ENCODE data around the gene DVL1. TPM values are rescaled to one million over a fixed set of nuclear protein-coding genes. Genes with fewer than 3 reads are reported as not detected.

DVL1 gene
- total RNA-seq, 1 experiment from 2014 or later: 71.0 TPM

DNA sequence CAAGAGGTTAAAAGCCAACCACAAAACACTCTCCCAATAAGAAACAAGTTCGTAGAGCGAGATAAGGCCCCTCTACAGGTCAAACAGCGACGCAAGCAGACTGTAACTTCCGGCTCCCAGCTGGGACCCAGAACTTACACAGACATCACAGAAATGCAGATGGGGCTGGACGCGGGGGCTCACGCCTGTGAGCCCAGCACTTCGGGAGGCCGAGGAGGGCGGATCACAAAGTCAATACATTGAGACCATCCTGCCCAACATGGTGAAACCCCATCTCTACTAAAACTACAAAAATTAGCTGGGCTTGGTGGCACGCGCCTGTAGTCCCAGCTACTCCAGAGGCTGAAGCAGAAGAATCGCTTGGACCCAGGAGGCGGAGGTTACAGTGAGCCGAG is 38.9 kb upstream of the DVL1 start:
- Histone ChIP-seq H3K4me1 (ENCODE audit: insufficient read depth, low read length) (no peaks in the 10 kb centered on the region), H3K27ac (ENCODE audit: insufficient read length, low read depth, low read length) (no peak overlapping the region), H2BK12ac (ENCODE audit: insufficient read length, low read depth, low read length) (no peak overlapping the region), H3K18ac (ENCODE audit: insufficient read length, low read depth, low read length) (no peak overlapping the region), H2BK15ac (ENCODE audit: low read depth, low read length) (no peak overlapping the region), H4K91ac (ENCODE audit: insufficient read length, low read depth, low read length) (no peak overlapping the region), H3K23me2 (ENCODE audit: insufficient read length, low read depth, low read length, poor library complexity, severe bottlenecking) (no peaks in the 10 kb centered on the region), H4K8ac (replicated peaks; ENCODE audit: insufficient read length, low read depth, low read length) (no peak overlapping the region), H3K14ac (ENCODE audit: insufficient read depth, low read length) (no peak overlapping the region), H4K20me1 (ENCODE audit: control insufficient read depth, insufficient read depth, insufficient read length) (no peaks in the 10 kb centered on the region), H3T11ph (ENCODE audit: low read length) (no peak overlapping the region), H2AK5ac (ENCODE audit: insufficient read length, low read length) (no peak overlapping the region), H3K9ac (ENCODE audit: extremely low read depth, insufficient read length, low read length) (no peak overlapping the region), H3K9me3 (ENCODE audit: control insufficient read depth, low read depth, low read length) (no peaks in the 10 kb centered on the region), H3K56ac (ENCODE audit: insufficient read length, low read depth, low read length) (no peak overlapping the region), H4K5ac (ENCODE audit: insufficient read length, low read depth, low read length) (no peak overlapping the region), H2AFZ (ENCODE audit: low read length) (no peak overlapping the region), H3K27me3 (ENCODE audit: insufficient read depth, low read length) (no peaks in the 10 kb centered on the region), H3K4ac (ENCODE audit: low read depth, low read length) (no peak overlapping the region), H2BK120ac (ENCODE audit: low read depth, low read length, poor library complexity, severe bottlenecking) (no peak overlapping the region), H3K79me1 (ENCODE audit: insufficient read depth, low read depth, low read length, poor library complexity, severe bottlenecking) (no peaks in the 10 kb centered on the region), H3K79me2 (ENCODE audit: insufficient read depth, low read length) (no peaks in the 10 kb centered on the region), H2BK5ac (ENCODE audit: insufficient read length, low read length) (no peak overlapping the region), H3K4me2 (ENCODE audit: insufficient read depth, insufficient read length, low read length) (no peak overlapping the region), H2BK20ac (ENCODE audit: low read depth, low read length, poor library complexity, severe bottlenecking) (no peak overlapping the region), H3K23ac (ENCODE audit: insufficient read length, low read depth, low read length) (no peak overlapping the region)
- Mint-ChIP-seq H3K36me3 (ENCODE audit: insufficient read depth in 1 of 3, low read depth in 3 of 3) (peaks cover 57 to 89% (median 72%) of the 10 kb centered on the region in 3 experiments; a peak in 6 of 7 replicates), H3K4me3 (no peak overlapping the region), H3K27ac (no peak overlapping the region), H3K27me3 (ENCODE audit: low read depth) (no peaks in the 10 kb centered on the region), H3K9me3 (no peaks in the 10 kb centered on the region), H3K4me1 (no peaks in the 10 kb centered on the region)
- DNase-seq: no peak
- TF ChIP-seq, protein P1, sequence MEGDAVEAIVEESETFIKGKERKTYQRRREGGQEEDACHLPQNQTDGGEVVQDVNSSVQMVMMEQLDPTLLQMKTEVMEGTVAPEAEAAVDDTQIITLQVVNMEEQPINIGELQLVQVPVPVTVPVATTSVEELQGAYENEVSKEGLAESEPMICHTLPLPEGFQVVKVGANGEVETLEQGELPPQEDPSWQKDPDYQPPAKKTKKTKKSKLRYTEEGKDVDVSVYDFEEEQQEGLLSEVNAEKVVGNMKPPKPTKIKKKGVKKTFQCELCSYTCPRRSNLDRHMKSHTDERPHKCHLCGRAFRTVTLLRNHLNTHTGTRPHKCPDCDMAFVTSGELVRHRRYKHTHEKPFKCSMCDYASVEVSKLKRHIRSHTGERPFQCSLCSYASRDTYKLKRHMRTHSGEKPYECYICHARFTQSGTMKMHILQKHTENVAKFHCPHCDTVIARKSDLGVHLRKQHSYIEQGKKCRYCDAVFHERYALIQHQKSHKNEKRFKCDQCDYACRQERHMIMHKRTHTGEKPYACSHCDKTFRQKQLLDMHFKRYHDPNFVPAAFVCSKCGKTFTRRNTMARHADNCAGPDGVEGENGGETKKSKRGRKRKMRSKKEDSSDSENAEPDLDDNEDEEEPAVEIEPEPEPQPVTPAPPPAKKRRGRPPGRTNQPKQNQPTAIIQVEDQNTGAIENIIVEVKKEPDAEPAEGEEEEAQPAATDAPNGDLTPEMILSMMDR (conservative IDR thresholded peaks at IDR 0.05): no peak
- WGBS (ENCODE audit: extremely low coverage, insufficient read length, low lambda C conversion rate): no CpG with 5 or more reads among the region's 16 CpGs
